ENCODE measurements around the gene LANCL2. TPM values are rescaled to one million over a fixed set of nuclear protein-coding genes. Genes with fewer than 3 reads are reported as not detected.

Gene LANCL2
- total RNA-seq, 5 donors from 2014 or later (not counting 1 experiment from before 2014, with no cell fraction given), result 5.0 to 6.4 (median 6.1) TPM

Other genes starting within 250 kb of the LANCL2 start
- 100 to 1,000 TPM in 1 of 5 donors, 10 to 100 TPM in 4; 84.0 to 106 (median 94.8) TPM for gene VOPP1, start 207.2 kb downstream of the LANCL2 start, total RNA-seq

Data from T-cell (primary cell).